ENCODE data around the gene S100G. TPM values are rescaled to one million over a fixed set of nuclear protein-coding genes. Genes with fewer than 3 reads are reported as not detected.
"Not testable (repeated sequence)": the region's sequence is repeated elsewhere in the genome, so short reads cannot be mapped to it uniquely, and the experiment has no call there.

Gene S100G
- total and polyA plus RNA-seq, 2 of the 4 experiments (the other 2 are of a cell fraction): not detected

GRCh38 chrX:16606142-16606720 lies 43.7 kb upstream of the S100G start (continued):
- TF ChIP-seq MAZ (IDR thresholded peaks at IDR 0.05; ENCODE audit: borderline replicate concordance, low read depth, low read length): no peak

GRCh38 chrX:16610121-16610621 lies 39.8 kb upstream of the S100G start:
- Histone ChIP-seq H3K23ac (ENCODE audit: low read depth, low read length) (no peak overlapping the region), H2AK5ac (ENCODE audit: low read depth, low read length) (no peak overlapping the region), H3K79me1 (ENCODE audit: low read depth in 1 of 2, low read length in 2 of 2) (no peaks in the 10 kb centered on the region; a peak in 2 of 4 replicates), H4K20me1 (ENCODE audit: insufficient read depth, low read length) (no peaks in the 10 kb centered on the region), H2BK15ac (ENCODE audit: low read depth, low read length) (no peak overlapping the region), H4K8ac (ENCODE audit: low read depth in 2 of 2, low read length in 2 of 2) (peak overlapping the region in 1 of 2 experiments; percentile 74; a peak in 1 of 4 replicates), H3K4me3 (ENCODE audit: insufficient read depth, low read depth, low read length) (no peak overlapping the region), H2BK20ac (ENCODE audit: low read depth, low read length) (peak overlapping the region; percentile 85; the same call in 1 of the 2 replicates), H3K4me2 (ENCODE audit: low read depth, low read length) (no peak overlapping the region), H3K9me1 (ENCODE audit: insufficient read depth, low read length) (no peaks in the 10 kb centered on the region), H3K18ac (ENCODE audit: low read depth, low read length) (no peak overlapping the region), H2BK5ac (ENCODE audit: low read depth, low read length, poor library complexity, severe bottlenecking) (peak overlapping the region; percentile 85), H3K4ac (ENCODE audit: low read depth, low read length) (peak overlapping the region; percentile 66; the same call in 1 of the 2 replicates), H3K56ac (ENCODE audit: extremely low read depth, insufficient read depth, low read length) (no peak overlapping the region), H3K27ac (ENCODE audit: insufficient read depth, low read length) (no peak overlapping the region), H3K9ac (ENCODE audit: low read depth, low read length) (no peak overlapping the region), H3K27me3 (ENCODE audit: control insufficient read depth, insufficient read depth, low read length) (0 out of 2 replicates have a peak, but pooled peaks cover 2% of the 10 kb centered on the region), H3K9me3 (ENCODE audit: control insufficient read depth, insufficient read depth, low read length) (no peaks in the 10 kb centered on the region), H2BK120ac (ENCODE audit: low read depth, low read length) (peak overlapping the region; percentile 60; the same call in 1 of the 2 replicates), H3K36me3 (ENCODE audit: control insufficient read depth, insufficient read depth, low read length) (peaks cover 6% of the 10 kb centered on the region), H2AK9ac (replicated peaks; ENCODE audit: low read depth, low read length, poor library complexity) (no peak overlapping the region), H4K5ac (ENCODE audit: low read depth, low read length) (no peak overlapping the region), H3K14ac (replicated peaks; ENCODE audit: low read depth, low read length) (peak overlapping the region; percentile 60; the same call in 1 of the 2 replicates), H4K91ac (ENCODE audit: insufficient read depth, low read depth, low read length) (peak overlapping the region; percentile 80; the same call in 1 of the 2 replicates), H3K4me1 (ENCODE audit: control insufficient read depth, insufficient read depth, low read length) (no peaks in the 10 kb centered on the region; the same call in 1 of the 2 replicates), H2AFZ (replicated peaks; ENCODE audit: low read length, poor library complexity) (no peak overlapping the region)
- TF ChIP-seq MXI1 (IDR thresholded peaks at IDR 0.05; ENCODE audit: borderline replicate concordance, low read depth, low read length) (no peak), FOS (IDR thresholded peaks at IDR 0.05; ENCODE audit: low read depth, low read length) (peak; percentile 42; the same call in 1 of the 2 replicates)
- BruUV-seq (replicated peaks): no TSS peak
- dilution Hi-C loops (cut with HindIII; ENCODE audit: low sequenced_read_pairs, unreplicated experiment) (no loop called here), intact Hi-C loops (cut with micrococcal nuclease) (no loop called here), in situ Hi-C loops (cut with MboI; ENCODE audit: low sequenced_read_pairs) (no loop called here)
- ChIA-PET POLR2A (ENCODE audit: unreplicated experiment) (no interaction called here), CTCF (no interaction called here)
- ATAC-seq (ENCODE audit: low read depth): peak; percentile 61
- peak; percentile 74 for DNase-seq
- no CpG with 5 or more reads among the region's 1 CpG for WGBS, 2 experiments (ENCODE audit: extremely low coverage in 2 of 2, insufficient read length in 1 of 2)

GRCh38 chrX:16610654-16611053 lies 39.3 kb upstream of the S100G start:
- H2BK15ac ChIP-seq (ENCODE audit: low read depth, low read length); H3K4me3 ChIP-seq (ENCODE audit: insufficient read depth, low read depth, low read length); CTCF ChIA-PET; H3K4me2 ChIP-seq (ENCODE audit: low read depth, low read length); H3K4me1 ChIP-seq (ENCODE audit: control insufficient read depth, insufficient read depth, low read length); H3K27ac ChIP-seq (ENCODE audit: insufficient read depth, low read length); H3K9ac ChIP-seq (ENCODE audit: low read depth, low read length); H3K36me3 ChIP-seq (ENCODE audit: control insufficient read depth, insufficient read depth, low read length); H3K4ac ChIP-seq (ENCODE audit: low read depth, low read length); DNase-seq; H3K56ac ChIP-seq (ENCODE audit: extremely low read depth, insufficient read depth, low read length); H3K18ac ChIP-seq (ENCODE audit: low read depth, low read length); H2AK5ac ChIP-seq (ENCODE audit: low read depth, low read length); in situ Hi-C loops (cut with MboI; ENCODE audit: low sequenced_read_pairs); H2BK20ac ChIP-seq (ENCODE audit: low read depth, low read length); H3K23ac ChIP-seq (ENCODE audit: low read depth, low read length); H4K20me1 ChIP-seq (ENCODE audit: insufficient read depth, low read length); POLR2A ChIA-PET (ENCODE audit: unreplicated experiment); ATAC-seq (ENCODE audit: low read depth); H2AK9ac ChIP-seq (replicated peaks; ENCODE audit: low read depth, low read length, poor library complexity); BruUV-seq (replicated peaks); intact Hi-C loops (cut with micrococcal nuclease); H3K27me3 ChIP-seq (ENCODE audit: control insufficient read depth, insufficient read depth, low read length); H3K79me1 ChIP-seq (ENCODE audit: low read depth in 1 of 2, low read length in 2 of 2); H4K91ac ChIP-seq (ENCODE audit: insufficient read depth, low read depth, low read length); H3K14ac ChIP-seq (replicated peaks; ENCODE audit: low read depth, low read length); H2AFZ ChIP-seq (replicated peaks; ENCODE audit: low read length, poor library complexity); H3K9me3 ChIP-seq (ENCODE audit: control insufficient read depth, insufficient read depth, low read length); H3K9me1 ChIP-seq (ENCODE audit: insufficient read depth, low read length); dilution Hi-C loops (cut with HindIII; ENCODE audit: low sequenced_read_pairs, unreplicated experiment): not testable (repeated sequence)
- peak overlapping the region; percentile 11; the same call in 1 of the 2 replicates for H4K5ac ChIP-seq (ENCODE audit: low read depth, low read length)
- H4K8ac ChIP-seq (ENCODE audit: low read depth in 2 of 2, low read length in 2 of 2): peak overlapping the region in 1 of 2 experiments; percentile 40; a peak in 1 of 4 replicates
- H2BK120ac ChIP-seq (ENCODE audit: low read depth, low read length): peak overlapping the region; percentile 25; the same call in 1 of the 2 replicates
- peak overlapping the region; percentile 85 for H2BK5ac ChIP-seq (ENCODE audit: low read depth, low read length, poor library complexity, severe bottlenecking)
- WGBS, 2 experiments (ENCODE audit: extremely low coverage in 2 of 2, insufficient read length in 1 of 2): no CpG with 5 or more reads among the region's 3 CpGs
